ENCODE results near the gene BRIP1.
"Not testable (repeated sequence)": the region's sequence is repeated elsewhere in the genome, so short reads cannot be mapped to it uniquely, and the experiment has no call there.

Gene BRIP1

DNA sequence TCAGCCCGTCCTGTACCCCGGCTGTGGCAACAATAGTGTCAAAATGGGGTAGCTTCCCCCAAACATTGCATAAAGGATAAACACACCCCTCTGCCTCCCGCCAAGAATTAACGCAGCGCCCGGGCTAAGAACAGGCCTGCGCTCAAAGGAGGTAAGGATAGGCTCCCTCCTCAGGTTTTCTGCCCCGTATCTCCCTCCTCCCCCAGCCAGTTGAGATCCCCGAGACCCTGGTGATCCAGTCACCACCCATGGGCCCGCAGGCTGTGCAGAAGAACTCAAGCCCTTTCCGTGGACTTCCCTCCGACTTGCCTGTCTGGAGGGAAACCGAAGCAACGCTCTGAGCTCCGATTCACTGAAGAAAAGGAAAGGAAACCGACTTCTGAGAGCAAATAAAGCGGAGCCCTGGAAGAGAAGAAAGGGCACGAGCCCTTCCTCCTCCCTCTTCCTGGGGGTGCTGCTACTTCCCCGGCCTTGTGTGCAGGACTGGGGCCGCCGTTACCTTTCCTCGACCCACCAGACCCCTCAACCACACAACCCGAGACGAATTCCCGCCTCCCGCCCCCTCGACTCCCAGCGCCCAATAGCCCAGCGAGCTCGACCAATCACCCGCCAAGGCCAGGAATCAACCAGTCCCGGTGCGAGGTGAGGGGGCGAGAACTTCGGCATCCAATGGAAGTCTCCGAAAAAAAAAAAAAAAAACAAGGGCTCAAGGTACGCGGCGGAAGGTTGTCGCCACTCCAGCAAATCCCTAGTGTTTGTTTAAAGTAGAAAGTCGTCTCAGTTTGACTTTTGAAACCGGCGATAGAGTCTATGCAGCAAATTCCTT, at the start of gene BRIP1:
BRIP1 (minus strand) TSS at position 554 of the 826 bp plus-strand sequence. CDS start 1,989 bp downstream, outside the sequence.
- peak; percentile 98 for DNase-seq

DNA sequence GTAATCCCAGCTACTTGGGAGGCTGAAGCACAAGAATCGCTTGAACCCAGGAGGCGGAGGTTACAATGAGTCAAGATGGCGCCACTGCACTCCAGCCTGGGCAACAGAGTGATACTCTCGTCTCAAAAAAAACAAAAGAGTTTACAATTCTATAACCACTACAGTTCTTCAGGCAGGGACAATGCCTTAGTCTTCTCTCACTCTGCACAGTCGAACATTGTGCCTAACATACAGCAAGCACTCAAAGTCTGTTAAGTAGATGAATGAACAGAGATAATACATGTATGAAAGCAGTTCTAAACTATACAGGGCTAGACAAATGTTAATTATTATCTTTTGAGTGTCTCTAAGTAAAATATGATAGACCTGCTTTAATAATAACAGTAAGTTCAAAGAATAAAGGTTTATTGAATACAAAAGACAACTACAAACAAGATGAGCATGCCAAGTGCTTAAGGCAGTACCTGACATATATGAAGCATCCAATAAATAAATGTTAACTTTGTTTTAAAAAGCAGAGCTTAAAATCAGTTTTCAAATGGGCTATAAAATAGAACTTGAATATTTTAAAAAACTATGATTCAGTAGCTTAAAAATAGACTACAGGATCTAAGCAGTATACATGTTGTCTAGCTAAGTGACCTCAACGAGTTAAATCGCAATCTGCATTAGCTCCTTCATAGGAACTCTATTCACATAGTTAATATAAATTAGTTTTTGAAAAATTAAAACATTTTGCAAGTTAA, 45.1 kb upstream of the BRIP1 start:
- DNase-seq, result no peak

DNA sequence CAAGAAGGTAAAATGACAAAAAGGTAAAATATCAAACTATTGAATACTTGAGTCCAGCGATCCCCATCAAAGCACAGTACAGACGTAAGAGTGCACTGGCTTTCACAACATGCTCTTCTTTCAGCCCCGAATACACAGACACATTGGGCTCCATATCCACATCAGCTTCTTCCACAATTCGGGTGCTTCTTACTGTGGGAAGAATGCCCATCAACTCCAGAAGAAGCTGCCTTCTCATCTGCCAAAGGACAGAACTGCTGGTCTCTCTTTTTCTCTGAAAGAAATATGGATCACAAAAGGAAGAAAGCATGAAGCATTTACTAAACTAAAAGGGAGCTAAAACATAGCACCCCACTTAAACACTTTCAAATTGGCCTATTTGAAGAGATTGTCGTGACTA, 44.0 kb upstream of the BRIP1 start:
- no peak for DNase-seq

DNA sequence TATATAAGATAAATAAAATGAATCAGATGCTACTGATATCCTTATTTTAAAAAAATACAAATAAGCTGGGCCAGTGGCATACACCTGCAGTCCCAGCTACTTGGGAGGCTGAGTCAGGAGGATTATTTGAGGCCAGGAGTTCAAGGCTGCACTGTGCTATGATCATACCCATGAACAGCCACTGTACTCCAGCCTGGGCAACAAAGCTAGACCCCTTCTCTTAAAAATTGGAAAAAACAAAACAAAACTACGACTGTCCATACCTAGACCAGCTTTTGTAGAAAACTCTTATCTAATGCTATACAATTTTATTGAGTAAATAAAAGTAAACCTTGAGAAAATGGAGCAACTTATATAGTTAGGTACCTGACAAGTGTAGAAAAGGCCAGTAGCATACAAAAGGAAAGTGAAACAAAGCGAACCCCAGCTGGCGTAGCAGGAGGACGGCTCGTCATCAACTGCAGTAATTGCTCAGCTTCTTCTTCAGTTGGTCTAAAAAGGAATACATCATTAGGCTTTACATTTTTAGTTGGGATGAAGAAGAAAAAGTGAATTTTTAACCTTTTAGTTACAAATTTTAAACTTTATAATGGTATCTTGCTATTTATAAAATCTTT, 40.9 kb upstream of the BRIP1 start:
- no peak for DNase-seq

DNA sequence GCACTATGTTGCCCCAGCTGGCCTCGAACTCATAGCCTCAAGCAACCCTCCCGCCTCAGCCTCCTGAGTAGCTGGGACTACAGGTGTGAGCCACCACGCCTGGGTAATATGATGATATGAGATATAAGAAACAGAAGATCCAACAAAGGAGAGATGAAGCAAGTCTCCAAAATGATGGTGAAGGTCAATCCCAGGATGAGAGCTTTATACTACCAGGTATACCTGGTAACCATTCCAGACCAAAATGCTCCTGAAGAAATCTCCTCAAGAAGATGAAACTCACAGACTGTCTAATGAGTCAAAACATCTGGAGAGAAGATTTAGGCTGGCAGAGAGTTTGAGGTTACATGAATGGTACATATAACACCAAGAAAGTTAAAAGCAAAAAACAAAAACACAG, 39.9 kb upstream of the BRIP1 start:
- DNase-seq, result no peak

DNA sequence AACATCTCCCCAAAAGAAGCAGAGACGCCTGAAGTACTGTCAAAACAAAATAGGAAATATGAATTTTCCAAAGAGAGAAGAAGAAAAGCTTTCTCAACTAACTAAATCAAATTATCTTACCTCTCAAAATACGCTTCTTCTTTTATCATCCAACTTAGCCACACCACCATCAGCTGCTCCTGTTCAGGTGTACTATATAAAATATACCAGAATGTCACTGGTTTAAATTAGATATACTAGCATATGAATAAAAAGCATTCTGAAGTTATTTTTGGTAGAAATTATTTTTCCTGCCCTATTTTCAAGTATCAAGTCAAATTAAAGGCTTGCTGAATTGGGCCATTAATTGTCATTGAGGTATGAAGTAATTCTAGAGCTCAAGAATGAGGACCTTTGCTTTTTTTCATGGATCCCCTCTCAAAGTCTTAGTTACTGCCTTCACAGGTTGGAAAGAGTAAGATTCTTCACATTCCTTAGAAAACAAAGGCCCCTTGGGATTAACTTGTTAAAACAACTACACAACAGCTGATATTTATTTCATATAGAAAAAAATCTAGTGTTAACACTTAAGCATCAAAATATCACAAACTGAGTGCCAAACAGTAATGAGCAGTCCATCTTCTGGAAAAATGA, 34.3 kb upstream of the BRIP1 start:
- no peak for DNase-seq

DNA sequence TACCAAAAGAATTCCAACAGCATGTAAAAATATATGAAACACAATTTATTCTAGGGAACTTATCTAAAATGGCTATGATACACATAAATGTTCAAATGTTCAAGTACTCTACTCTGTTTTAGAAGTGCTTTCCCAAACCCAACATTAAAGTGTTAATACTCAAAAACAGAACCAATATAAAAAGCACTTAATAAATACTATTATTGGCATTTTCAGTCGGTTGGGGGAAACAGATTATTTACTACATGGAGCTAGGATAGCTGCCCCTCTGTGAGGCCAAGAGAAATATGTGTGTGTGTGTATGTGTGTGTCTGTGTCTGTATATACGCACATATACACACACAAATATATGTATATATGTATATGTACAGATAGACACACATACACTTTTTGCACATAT, 32.1 kb upstream of the BRIP1 start:
- no peak for DNase-seq

DNA sequence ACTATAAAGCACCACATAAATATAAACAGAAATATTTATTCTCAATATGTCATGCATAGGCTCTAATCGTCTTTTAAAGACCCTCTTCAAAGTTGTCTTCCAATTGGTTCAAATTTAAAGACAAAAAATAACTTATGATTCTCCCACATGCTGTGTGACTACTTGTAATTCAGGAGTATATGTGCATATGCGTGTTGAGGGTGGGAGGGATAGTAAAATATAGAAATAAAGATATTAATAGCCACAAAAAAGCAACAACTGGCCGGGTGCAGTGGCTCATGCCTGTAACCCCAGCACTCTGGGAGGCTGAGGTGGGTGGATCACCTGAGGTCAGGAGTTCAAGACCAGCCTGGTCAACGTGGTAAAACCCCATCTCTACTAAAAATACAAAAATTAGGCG, 31.0 kb upstream of the BRIP1 start:
- not testable (repeated sequence) for DNase-seq

DNA sequence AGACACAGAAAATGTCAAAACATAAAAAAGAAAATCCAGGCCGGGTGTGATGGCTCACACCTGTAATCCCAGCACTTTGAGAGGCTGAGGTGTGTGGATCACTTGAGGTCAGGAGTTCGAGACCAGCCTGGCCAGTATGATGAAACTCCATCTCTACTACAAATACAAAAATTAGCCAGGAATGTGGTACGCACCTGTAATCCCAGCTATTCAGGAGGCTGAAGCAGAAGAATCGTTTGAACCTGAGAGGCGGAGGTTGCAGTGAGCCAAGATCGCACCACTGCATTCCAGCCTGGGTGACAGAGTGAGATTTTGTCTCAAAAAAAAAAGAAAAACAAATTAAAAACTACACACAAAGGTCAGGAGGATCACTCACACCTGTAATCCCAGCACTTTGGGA, 24.4 kb upstream of the BRIP1 start:
- DNase-seq, result not testable (repeated sequence)

DNA sequence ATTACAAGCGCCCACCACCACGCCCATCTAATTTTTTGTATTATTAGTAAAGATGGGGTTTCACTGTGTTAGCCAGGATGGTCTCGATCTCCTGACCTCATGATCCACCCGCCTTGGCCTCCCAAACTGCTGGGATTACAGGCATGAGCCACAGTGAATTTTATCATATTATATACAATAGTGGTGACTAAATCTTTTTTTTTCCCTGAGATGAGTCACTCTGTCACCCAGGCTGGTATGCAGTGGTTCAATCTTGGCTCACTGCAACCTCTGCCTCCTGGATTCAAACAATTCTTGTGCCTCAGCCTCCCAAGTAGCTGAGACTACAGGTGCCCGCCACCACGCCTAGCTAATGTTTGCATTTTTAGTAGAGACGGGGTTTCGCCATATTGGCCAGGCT, 22.5 kb upstream of the BRIP1 start:
- not testable (repeated sequence) for DNase-seq

DNA sequence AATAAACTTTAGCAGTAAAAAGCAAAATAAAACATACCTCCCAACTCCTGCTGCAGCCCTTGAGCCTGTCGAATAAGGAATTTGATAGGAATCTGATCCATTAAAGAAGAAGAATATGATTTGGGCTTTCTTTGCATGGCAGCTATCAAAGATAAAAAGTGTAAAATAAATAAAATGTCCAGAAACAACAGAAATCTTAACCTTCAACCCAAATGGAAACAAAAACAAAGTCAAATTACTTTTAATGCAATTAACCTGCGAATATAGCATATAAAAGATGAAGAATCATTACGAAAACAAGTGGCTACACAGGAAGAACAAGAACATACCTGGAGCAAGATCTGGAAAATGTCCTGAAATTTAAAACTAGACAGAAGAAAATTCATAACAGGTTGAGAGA, 21.5 kb upstream of the BRIP1 start:
- no peak for DNase-seq

DNA sequence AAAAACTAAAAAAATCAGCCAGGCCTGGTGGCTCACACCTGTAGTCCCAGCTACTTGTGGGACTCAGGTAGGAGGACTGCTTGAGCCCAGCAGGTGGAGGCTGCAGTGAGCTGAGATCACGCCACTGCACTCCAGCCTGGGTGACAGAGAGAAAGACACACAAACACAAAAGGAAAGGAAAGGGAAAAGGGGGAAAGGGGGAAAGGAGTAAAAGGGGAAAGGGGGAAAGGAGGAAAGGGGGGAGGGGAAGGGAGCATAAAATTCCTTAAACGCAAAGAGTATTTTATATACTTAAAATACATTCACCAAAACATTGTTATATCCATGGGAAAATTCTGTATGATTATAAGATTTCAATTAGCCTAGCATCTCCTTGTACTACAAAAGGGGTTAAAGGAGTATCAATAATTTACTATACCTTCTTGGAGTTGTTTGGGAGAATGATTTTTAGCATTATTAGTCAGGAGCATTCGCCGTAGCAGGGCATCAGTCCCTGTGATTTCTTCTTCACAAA, 17.3 kb upstream of the BRIP1 start:
- no peak for DNase-seq

DNA sequence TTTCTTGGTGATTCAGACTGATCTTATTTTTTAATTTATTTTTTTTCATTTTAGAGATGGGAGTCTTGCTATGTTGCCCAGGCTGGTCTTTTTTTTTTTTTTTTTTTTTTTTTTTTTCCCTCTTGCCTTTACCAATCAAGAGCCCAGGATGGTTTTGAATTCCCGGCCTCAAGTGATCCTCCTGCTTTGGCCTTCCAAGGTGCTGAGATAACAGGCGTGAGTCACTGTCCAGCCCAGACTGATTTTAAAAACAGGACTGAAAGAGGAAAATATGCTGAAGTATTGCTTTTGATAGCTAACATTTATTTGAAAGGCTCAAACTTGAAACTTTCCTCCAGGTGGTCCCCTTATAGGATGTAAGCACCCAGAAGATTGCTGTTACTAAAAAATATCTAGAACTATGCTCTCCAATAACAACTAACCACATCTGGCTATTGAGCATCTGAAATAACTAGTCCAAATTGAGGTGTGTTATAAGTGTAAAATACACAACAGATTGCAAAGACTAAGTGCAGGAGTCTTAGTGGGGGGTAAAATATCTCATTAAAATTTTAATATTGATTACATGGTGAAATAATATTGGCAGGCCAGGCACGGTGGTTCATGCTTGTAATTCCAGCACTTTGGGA, 15.8 kb upstream of the BRIP1 start:
- no peak for DNase-seq

DNA sequence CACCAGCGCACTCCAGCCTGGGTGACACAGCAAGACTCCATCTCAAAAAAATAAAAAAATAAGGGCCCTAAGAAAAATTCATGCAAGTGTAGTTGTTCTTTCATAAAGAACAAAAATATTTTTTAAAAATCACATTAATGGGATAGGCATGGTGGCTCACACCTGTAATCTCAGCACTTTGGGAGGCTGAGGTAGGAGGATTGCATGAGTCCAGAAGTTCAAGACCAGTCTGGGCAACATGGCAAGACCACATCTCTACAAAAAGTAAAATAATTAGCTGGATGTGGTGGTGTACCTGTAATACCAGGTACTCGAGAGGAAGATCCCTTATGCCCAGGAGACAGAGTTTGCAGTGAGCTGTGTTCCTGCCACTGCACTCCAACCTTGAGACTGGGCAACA, 15.2 kb upstream of the BRIP1 start:
- DNase-seq, result no peak

DNA sequence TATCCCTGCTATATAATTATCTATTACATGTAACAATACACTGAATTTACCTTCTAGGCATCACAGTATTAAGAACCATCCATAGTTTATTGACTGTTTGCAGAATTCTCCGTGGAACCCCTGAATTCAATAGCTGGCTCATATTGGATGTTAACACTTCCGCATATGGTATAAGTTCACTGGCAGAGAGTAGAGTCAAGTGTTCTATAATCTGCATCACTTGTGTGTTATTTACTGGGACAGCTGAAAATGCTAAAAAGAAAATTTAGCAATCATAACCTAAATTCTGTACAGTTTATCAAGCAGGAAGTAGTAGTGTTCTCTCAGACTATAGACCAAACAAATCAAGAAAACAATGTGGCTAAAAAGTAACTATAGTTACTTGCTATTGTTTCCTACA, 14.5 kb upstream of the BRIP1 start:
- no peak for DNase-seq

DNA sequence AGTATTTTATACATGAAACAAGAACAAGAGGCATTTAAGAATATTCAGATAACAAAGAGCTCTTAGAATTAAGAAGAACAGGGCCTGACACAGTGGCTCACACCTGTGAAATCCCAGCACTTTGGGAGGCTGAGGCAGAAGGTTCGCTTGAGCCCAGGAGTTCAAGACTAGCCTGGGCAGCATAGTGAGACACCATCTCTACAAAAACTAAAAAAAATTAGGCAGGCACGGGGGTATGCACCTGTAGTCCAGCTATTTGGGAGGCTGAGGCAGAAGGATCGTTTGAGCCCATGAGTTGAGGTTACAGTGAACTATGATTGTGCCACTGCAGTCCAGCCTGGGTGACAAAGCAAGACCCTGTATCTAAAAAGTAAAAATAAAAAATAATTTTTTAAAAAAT, 12.5 kb upstream of the BRIP1 start:
- DNase-seq, result no peak

DNA sequence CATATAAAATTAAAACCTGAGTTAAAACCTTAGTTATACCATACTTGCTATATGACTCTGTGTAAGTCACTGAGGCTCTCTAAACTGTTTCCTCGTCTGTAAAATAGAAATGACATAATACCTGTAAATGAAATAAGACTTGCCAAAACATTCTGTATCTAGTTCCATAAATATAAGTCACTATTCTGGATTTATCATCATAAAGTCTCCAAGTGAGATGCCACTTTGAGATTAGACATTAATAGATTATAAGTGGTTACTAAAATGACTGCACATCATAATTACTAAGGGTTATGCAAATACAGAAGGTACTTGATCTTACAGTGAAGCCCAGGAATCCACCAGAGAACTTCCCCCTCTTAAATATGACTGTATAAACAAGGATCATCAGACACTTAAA, 12.0 kb upstream of the BRIP1 start:
- DNase-seq, result no peak

DNA sequence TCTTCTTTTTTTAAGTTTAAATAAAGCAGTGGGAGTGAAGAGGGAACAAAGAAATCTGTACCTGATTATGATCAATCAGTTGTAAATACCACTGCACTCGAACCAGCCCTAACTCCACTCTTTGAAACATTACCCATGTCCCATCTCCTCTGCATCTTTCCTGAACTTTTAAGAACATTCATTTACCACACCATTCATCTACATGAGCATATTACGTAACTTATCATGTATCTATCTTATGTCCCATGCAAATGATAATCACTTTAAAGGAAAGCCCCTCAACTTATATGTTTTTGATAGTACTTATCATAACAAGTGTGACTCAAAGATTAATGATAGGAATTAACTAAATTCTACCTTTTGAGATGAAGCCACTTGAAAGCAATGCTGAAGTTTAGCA, 10.7 kb upstream of the BRIP1 start:
- DNase-seq, result no peak

DNA sequence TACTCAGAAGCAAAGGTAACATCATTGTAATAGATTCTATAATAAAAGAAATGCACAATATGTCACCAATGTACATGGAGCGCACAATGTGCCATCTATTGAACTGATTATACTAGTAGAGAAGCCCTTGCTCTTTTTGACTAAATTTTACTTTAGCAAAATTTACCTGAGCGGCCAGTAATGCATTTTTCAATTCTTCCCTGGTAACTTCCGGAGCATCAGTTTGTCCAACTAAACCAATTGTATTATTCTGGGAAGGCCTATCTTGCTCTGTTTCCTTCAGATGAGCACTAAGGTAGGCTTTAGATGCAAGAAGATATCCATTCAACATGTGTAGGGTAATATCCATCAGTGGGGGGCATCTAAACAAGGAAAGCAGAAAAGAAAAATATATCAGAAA, 8.8 kb upstream of the BRIP1 start:
- DNase-seq, result no peak

DNA sequence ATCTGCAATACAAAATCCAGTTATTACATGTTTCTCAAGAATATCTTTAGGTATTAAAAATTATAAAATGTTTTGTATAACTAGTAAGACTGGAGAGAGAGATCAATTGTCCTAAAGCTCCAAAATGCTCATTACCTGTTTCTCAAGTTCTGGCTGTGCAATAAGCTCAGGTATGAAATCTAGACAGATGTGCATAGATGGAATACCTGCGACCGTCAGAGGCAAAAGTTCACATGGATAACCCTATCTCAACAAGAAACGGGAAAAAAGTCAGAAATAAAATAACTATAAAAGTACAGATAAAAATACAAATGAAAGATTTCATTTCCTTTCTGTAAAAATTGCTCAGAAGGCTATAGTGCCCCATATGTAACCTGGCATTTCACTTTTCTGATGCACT, 5.8 kb upstream of the BRIP1 start:
- no peak for DNase-seq

DNA sequence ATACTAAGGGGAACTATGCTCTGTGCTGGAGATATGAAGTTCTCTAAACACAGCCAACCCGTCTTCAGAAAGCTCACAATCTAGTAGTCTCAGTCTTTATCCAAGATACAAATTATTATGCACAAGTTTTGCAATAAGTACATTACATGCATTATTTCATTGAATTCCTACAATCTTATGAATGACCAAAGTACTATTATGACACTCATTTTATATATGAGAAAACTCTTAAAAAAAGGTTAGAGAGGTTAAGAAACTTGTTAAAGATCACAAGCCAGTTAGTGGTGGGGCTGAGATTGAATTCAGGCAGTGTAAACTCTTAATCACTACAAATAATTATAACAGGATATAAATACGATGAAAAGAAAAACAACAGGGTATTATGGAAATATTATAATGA, 4.7 kb upstream of the BRIP1 start:
- DNase-seq, result no peak

DNA sequence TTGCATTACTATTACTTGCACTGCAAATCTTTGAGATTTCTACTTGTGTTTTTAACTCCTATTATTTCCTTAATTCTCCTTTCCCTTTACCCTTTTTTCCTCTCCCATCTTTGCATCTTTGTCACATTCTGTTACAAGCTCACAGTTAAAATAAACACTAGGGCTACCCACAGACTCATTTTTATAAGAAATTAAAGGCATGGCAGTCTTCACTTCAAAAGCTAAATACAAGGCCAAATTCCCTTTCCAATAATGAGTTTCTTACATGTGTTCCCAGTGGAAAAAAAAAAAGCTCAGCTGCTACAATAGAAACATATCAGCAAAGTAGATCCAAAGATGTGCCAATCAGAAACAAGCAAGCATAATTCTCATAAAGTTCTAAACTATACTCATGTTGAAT, 3.7 kb upstream of the BRIP1 start:
- DNase-seq, result no peak

DNA sequence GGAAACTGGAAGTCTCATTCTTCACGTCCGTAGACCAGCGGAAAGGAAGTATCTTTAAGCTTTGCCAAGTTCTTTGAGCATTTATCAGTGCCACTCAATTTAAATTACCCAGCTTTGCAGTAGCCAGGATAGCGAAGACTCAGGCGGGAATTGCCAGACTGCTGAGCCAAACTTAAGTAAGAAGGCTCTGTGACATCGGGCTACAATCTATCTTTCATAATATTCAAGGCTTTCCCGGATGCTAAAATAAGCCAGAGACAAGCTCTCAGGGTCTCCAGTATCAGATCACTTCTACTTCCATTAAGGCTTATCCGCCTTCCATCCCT, 436 bp upstream of the BRIP1 start:
- no peak for DNase-seq
